G401.6 (cell line): ENCODE data around the gene RXFP4.

Experiments
- FAIRE-seq: peaks from 2 replicates; lab custom pipeline; 2012; peaks lifted over from hg19 to GRCh38; lab: Jason Lieb, UNC

RXFP4 gene

GRCh38 chr1:155960081-155960745 is 18.8 kb downstream of the RXFP4 start:
- no peak for FAIRE-seq

- FAIRE-seq: no peak
These were observed 20.5 kb downstream of the RXFP4 start for GRCh38 chr1:155961937-155962336.

GRCh38 chr1:155962599-155963211 is 21.3 kb downstream of the RXFP4 start:
- FAIRE-seq: no peak

GRCh38 chr1:155964193-155964592 is 22.8 kb downstream of the RXFP4 start:
- FAIRE-seq: no peak

- no peak for FAIRE-seq
These were observed 24.7 kb downstream of the RXFP4 start for GRCh38 chr1:155966135-155966534.

- FAIRE-seq: no peak
These were observed 25.3 kb downstream of the RXFP4 start for GRCh38 chr1:155966750-155967149.

- FAIRE-seq: no peak
These were observed 26.1 kb downstream of the RXFP4 start for GRCh38 chr1:155967341-155968050.

GRCh38 chr1:155968051-155968400 is 26.6 kb downstream of the RXFP4 start:
- no peak for FAIRE-seq

- FAIRE-seq: no peak
These were observed 27.2 kb downstream of the RXFP4 start for GRCh38 chr1:155968670-155969069.

GRCh38 chr1:155969377-155969791 is 27.9 kb downstream of the RXFP4 start:
- FAIRE-seq: no peak

GRCh38 chr1:155970531-155971167 is 29.2 kb downstream of the RXFP4 start:
- FAIRE-seq: no peak

GRCh38 chr1:155971910-155972809 is 30.7 kb downstream of the RXFP4 start:
- FAIRE-seq: no peak

- FAIRE-seq: no peak
These were observed 32.3 kb downstream of the RXFP4 start for GRCh38 chr1:155973723-155974122.

GRCh38 chr1:155974208-155975115 is 33.0 kb downstream of the RXFP4 start:
- FAIRE-seq: no peak

GRCh38 chr1:155975375-155976061 is 34.1 kb downstream of the RXFP4 start:
- FAIRE-seq: no peak

- FAIRE-seq: no peak
These were observed 34.8 kb downstream of the RXFP4 start for GRCh38 chr1:155976062-155976912.

GRCh38 chr1:155976913-155977689 is 35.7 kb downstream of the RXFP4 start:
- no peak for FAIRE-seq

- FAIRE-seq: no peak
These were observed 36.4 kb downstream of the RXFP4 start for GRCh38 chr1:155977690-155978324.
